ENCODE data around the gene KRTAP12-1.

GRCh38 chr21:44644878-44645277, 37.1 kb downstream of the KRTAP12-1 start:
- no peak for TF ChIP-seq CTCF (IDR thresholded peaks at IDR 0.05)
- TF ChIP-seq EZH2 (IDR thresholded peaks at IDR 0.05; ENCODE audit: borderline replicate concordance, insufficient read depth, low read depth, low read length, poor library complexity, severe bottlenecking) = no peak
